ENCODE measurements around the gene DDX56.

DDX56 gene

GRCh38 chr7:44615793-44616192, 42.1 kb upstream of the DDX56 start:
- Histone ChIP-seq H3K9ac (ENCODE audit: low read depth in 1 of 2, low read length in 2 of 2) (peak overlapping the region in 1 of 2 donors; percentile 24), H3K36me3 (ENCODE audit: control insufficient read depth in 2 of 2, insufficient read depth in 2 of 2, low read length in 2 of 2) (peaks cover 0 to 4% of the 10 kb centered on the region in 2 donors), H3K4me3 (ENCODE audit: low read length in 2 of 2) (no peak overlapping the region), H3K4me1 (ENCODE audit: control insufficient read depth in 2 of 2, insufficient read depth in 2 of 2, low read length in 2 of 2) (peaks cover 3 to 29% of the 10 kb centered on the region in 2 donors), H3K27ac (ENCODE audit: low read depth in 2 of 2, low read length in 2 of 2) (peak overlapping the region; percentile 49 to 78), H3K27me3 (ENCODE audit: control insufficient read depth in 2 of 2, insufficient read depth in 2 of 2, low read length in 2 of 2) (no peaks in the 10 kb centered on the region), H3K9me3 (ENCODE audit: control insufficient read depth in 2 of 2, low read length in 2 of 2) (no peaks in the 10 kb centered on the region)

GRCh38 chr7:44615149-44615611, 41.5 kb upstream of the DDX56 start:
- Histone ChIP-seq H3K4me3 (ENCODE audit: low read length in 2 of 2) (no peak overlapping the region), H3K36me3 (ENCODE audit: control insufficient read depth in 2 of 2, insufficient read depth in 2 of 2, low read length in 2 of 2) (peaks cover 0 to 4% of the 10 kb centered on the region in 2 donors), H3K9ac (ENCODE audit: low read depth in 1 of 2, low read length in 2 of 2) (peak overlapping the region in 1 of 2 donors; percentile 24), H3K27ac (ENCODE audit: low read depth in 2 of 2, low read length in 2 of 2) (peak overlapping the region; percentile 49 to 78), H3K9me3 (ENCODE audit: control insufficient read depth in 2 of 2, low read length in 2 of 2) (no peaks in the 10 kb centered on the region), H3K4me1 (ENCODE audit: control insufficient read depth in 2 of 2, insufficient read depth in 2 of 2, low read length in 2 of 2) (peaks cover 3 to 29% of the 10 kb centered on the region in 2 donors), H3K27me3 (ENCODE audit: control insufficient read depth in 2 of 2, insufficient read depth in 2 of 2, low read length in 2 of 2) (no peaks in the 10 kb centered on the region)

- H3K9ac ChIP-seq (ENCODE audit: low read depth in 1 of 2, low read length in 2 of 2): no peak overlapping the region
- H3K36me3 ChIP-seq (ENCODE audit: control insufficient read depth in 2 of 2, insufficient read depth in 2 of 2, low read length in 2 of 2): no peaks in the 10 kb centered on the region
- no peak overlapping the region for H3K27ac ChIP-seq (ENCODE audit: low read depth in 2 of 2, low read length in 2 of 2)
- peaks cover 10 to 13% of the 10 kb centered on the region in 2 donors for H3K4me1 ChIP-seq (ENCODE audit: control insufficient read depth in 2 of 2, insufficient read depth in 2 of 2, low read length in 2 of 2)
- H3K27me3 ChIP-seq (ENCODE audit: control insufficient read depth in 2 of 2, insufficient read depth in 2 of 2, low read length in 2 of 2): no peaks in the 10 kb centered on the region
- no peaks in the 10 kb centered on the region for H3K9me3 ChIP-seq (ENCODE audit: control insufficient read depth in 2 of 2, low read length in 2 of 2)
- no peak overlapping the region for H3K4me3 ChIP-seq (ENCODE audit: low read length in 2 of 2)
Measured at GRCh38 chr7:44609829-44610228, 36.1 kb upstream of the DDX56 start.

GRCh38 chr7:44608916-44609648, 35.4 kb upstream of the DDX56 start:
- Histone ChIP-seq H3K9me3 (ENCODE audit: control insufficient read depth in 2 of 2, low read length in 2 of 2) (no peaks in the 10 kb centered on the region), H3K9ac (ENCODE audit: low read depth in 1 of 2, low read length in 2 of 2) (no peak overlapping the region), H3K4me1 (ENCODE audit: control insufficient read depth in 2 of 2, insufficient read depth in 2 of 2, low read length in 2 of 2) (peaks cover 8 to 10% of the 10 kb centered on the region in 2 donors), H3K36me3 (ENCODE audit: control insufficient read depth in 2 of 2, insufficient read depth in 2 of 2, low read length in 2 of 2) (no peaks in the 10 kb centered on the region), H3K27me3 (ENCODE audit: control insufficient read depth in 2 of 2, insufficient read depth in 2 of 2, low read length in 2 of 2) (no peaks in the 10 kb centered on the region), H3K27ac (ENCODE audit: low read depth in 2 of 2, low read length in 2 of 2) (no peak overlapping the region), H3K4me3 (ENCODE audit: low read length in 2 of 2) (no peak overlapping the region)

DNA sequence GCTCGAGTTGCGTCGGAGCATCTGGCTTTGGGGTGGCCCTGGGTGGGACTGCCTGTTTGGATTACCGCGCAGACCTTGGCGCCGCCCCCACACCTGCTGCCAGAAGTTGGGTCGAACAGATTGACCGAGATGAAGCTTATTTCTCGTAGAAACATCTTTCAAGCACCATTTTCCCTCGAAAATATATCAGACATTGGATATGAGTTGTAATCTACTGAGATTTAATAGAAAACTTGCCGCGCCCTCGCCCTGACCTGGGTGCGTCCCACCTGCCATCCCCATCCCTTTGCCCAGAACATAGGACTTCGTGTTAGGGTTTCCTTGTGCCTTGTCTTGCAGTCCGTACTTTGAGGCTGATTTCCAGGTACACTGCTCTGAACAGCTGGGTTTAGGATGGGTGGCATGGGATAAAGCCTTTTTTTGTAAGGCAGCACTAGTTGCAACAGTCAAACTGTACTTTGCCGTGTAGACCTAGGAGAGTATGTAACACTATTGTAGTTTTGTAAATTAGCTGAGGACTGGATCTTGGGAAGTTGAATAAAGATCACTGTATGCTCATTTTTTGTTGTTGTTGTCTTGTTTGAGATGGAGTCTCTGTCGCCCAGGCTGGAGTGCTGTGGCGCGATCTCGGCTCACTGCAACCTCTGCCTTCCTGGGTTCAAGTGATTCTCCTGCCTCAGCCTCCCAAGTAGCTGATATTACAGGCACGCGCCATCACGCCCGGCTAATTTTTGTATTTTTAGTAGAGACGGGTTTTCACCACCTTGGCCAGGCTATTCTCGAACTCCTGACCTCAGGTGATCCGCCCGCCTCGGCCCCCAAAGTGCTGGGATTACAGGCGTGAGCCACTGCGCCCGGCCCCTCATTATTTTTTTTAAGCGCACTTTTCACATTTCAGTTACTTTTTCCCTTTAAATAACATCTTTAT, 33.7 kb upstream of the DDX56 start:
- Histone ChIP-seq H3K9ac (ENCODE audit: low read depth in 1 of 2, low read length in 2 of 2) (peak overlapping the region; percentile 98 to 99), H3K27ac (ENCODE audit: low read depth in 2 of 2, low read length in 2 of 2) (peak overlapping the region; percentile 99 to 100), H3K9me3 (ENCODE audit: control insufficient read depth in 2 of 2, low read length in 2 of 2) (no peaks in the 10 kb centered on the region), H3K4me1 (ENCODE audit: control insufficient read depth in 2 of 2, insufficient read depth in 2 of 2, low read length in 2 of 2) (peaks cover 8 to 12% of the 10 kb centered on the region in 2 donors), H3K4me3 (ENCODE audit: low read length in 2 of 2) (peak overlapping the region; percentile 95), H3K36me3 (ENCODE audit: control insufficient read depth in 2 of 2, insufficient read depth in 2 of 2, low read length in 2 of 2) (no peaks in the 10 kb centered on the region), H3K27me3 (ENCODE audit: control insufficient read depth in 2 of 2, insufficient read depth in 2 of 2, low read length in 2 of 2) (no peaks in the 10 kb centered on the region)

DNA sequence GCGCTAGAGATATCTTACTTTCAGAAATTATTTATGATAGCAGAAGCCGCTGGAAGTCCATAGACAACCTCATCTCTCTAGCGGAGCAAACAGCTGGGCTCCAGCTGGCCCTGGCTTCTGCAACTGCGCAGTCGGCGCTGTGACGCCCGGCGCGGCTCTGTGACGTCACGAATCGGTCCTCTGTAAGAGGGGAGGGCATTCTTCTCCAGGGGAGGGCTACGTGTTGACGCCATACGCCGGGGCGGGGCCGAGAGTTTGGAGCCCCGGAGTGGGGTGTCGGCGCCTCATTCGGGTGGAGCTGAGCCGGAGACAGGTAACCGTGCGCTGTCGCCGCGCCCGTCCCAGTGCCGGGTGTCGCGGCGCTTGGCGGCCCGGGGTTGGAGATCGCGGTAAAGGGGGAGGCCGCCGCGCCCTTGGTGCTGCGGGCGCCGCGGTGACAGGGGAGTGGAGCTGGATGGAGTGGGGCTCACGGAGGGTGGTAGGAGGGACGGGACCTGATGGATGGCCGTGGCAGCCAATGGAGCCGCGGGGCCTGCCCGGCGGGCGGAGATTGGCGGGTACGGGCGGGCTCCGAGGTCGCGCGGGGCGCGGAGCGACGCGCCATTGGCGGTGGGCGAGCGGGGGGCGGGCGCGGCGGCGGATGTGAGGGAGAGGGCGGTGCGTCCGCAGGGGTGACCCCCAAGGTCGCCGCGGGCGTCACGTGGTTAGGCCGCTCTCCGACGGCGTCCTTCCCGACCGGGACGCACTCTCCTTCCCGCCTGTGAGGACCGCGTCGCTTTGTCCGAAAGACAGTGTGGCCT, 32.8 kb upstream of the DDX56 start, which contains the start of gene OGDH:
TSS of gene OGDH (plus strand) at position 287 of the 800 bp plus-strand sequence. CDS start 17,717 bp downstream, outside the sequence.
- Histone ChIP-seq H3K4me3 (ENCODE audit: low read length in 2 of 2) (peak within 1 kb of the TSS; percentile 95), H3K9me3 (ENCODE audit: control insufficient read depth in 2 of 2, low read length in 2 of 2) (no peaks in the 10 kb centered on the region), H3K9ac (ENCODE audit: low read depth in 1 of 2, low read length in 2 of 2) (peak within 1 kb of the TSS; percentile 99), H3K27ac (ENCODE audit: low read depth in 2 of 2, low read length in 2 of 2) (peak within 1 kb of the TSS; percentile 99 to 100), H3K36me3 (ENCODE audit: control insufficient read depth in 2 of 2, insufficient read depth in 2 of 2, low read length in 2 of 2) (no peaks in the 10 kb centered on the region), H3K4me1 (ENCODE audit: control insufficient read depth in 2 of 2, insufficient read depth in 2 of 2, low read length in 2 of 2) (peaks cover 8 to 12% of the 10 kb centered on the region in 2 donors), H3K27me3 (ENCODE audit: control insufficient read depth in 2 of 2, insufficient read depth in 2 of 2, low read length in 2 of 2) (no peaks in the 10 kb centered on the region)

GRCh38 chr7:44604941-44605340, 31.2 kb upstream of the DDX56 start:
- Histone ChIP-seq H3K9me3 (ENCODE audit: control insufficient read depth in 2 of 2, low read length in 2 of 2) (no peaks in the 10 kb centered on the region), H3K27me3 (ENCODE audit: control insufficient read depth in 2 of 2, insufficient read depth in 2 of 2, low read length in 2 of 2) (no peaks in the 10 kb centered on the region), H3K4me1 (ENCODE audit: control insufficient read depth in 2 of 2, insufficient read depth in 2 of 2, low read length in 2 of 2) (peaks cover 8 to 12% of the 10 kb centered on the region in 2 donors), H3K27ac (ENCODE audit: low read depth in 2 of 2, low read length in 2 of 2) (no peak overlapping the region), H3K9ac (ENCODE audit: low read depth in 1 of 2, low read length in 2 of 2) (no peak overlapping the region), H3K4me3 (ENCODE audit: low read length in 2 of 2) (no peak overlapping the region), H3K36me3 (ENCODE audit: control insufficient read depth in 2 of 2, insufficient read depth in 2 of 2, low read length in 2 of 2) (no peaks in the 10 kb centered on the region)

DNA sequence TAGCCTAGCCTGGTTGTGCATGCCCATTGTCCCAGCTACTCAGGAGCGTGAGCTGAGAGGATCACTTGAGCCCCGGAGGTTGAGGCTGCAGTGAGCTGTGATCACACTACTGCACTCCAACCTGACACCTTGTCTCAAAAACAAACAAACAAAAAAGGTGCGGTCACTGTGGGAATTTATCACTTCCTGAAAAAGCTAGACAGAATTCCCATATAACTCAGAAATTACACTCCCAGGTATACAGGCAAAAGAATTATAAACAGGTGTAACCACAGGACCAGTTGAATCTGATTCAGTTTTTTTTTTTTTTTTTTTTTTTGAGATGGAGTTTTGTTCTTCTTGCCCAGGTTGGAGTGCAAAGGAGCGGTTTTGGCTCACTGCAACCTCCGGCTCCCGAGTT, 29.5 kb upstream of the DDX56 start:
- H3K36me3 ChIP-seq (ENCODE audit: control insufficient read depth in 2 of 2, insufficient read depth in 2 of 2, low read length in 2 of 2): no peaks in the 10 kb centered on the region
- H3K27me3 ChIP-seq (ENCODE audit: control insufficient read depth in 2 of 2, insufficient read depth in 2 of 2, low read length in 2 of 2): no peaks in the 10 kb centered on the region

DNA sequence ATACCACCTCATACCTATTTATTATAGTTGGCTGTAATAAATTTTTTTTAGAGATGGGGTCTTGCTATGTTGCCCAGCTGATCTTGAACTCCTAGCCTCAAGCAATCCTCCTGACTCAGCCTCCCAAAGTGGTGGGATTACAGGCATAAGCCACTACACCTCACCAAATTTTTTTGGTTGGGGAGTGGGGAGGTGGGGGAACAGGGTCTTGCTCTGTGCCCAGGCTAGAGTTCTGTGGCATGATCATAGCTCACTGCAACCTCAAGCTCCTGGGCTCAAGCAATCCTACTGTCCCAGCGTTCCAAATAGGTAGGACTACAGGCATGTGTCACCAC, 28.8 kb upstream of the DDX56 start:
- Histone ChIP-seq H3K9me3 (ENCODE audit: control insufficient read depth in 2 of 2, low read length in 2 of 2) (no peaks in the 10 kb centered on the region), H3K9ac (ENCODE audit: low read depth in 1 of 2, low read length in 2 of 2) (no peak overlapping the region), H3K4me3 (ENCODE audit: low read length in 2 of 2) (no peak overlapping the region), H3K4me1 (ENCODE audit: control insufficient read depth in 2 of 2, insufficient read depth in 2 of 2, low read length in 2 of 2) (peaks cover 8 to 12% of the 10 kb centered on the region in 2 donors), H3K36me3 (ENCODE audit: control insufficient read depth in 2 of 2, insufficient read depth in 2 of 2, low read length in 2 of 2) (no peaks in the 10 kb centered on the region), H3K27ac (ENCODE audit: low read depth in 2 of 2, low read length in 2 of 2) (no peak overlapping the region), H3K27me3 (ENCODE audit: control insufficient read depth in 2 of 2, insufficient read depth in 2 of 2, low read length in 2 of 2) (no peaks in the 10 kb centered on the region)

More for the DNA sequence above, 29.5 kb upstream of the DDX56 start:
- peaks cover 8 to 12% of the 10 kb centered on the region in 2 donors for H3K4me1 ChIP-seq (ENCODE audit: control insufficient read depth in 2 of 2, insufficient read depth in 2 of 2, low read length in 2 of 2)
- H3K9me3 ChIP-seq (ENCODE audit: control insufficient read depth in 2 of 2, low read length in 2 of 2): no peaks in the 10 kb centered on the region
- H3K4me3 ChIP-seq (ENCODE audit: low read length in 2 of 2): no peak overlapping the region
- H3K27ac ChIP-seq (ENCODE audit: low read depth in 2 of 2, low read length in 2 of 2): no peak overlapping the region
- H3K9ac ChIP-seq (ENCODE audit: low read depth in 1 of 2, low read length in 2 of 2): no peak overlapping the region
